Sigmoid colon (tissue), 7 donors: Measurements from ENCODE around the gene ARPP21. TPM values are rescaled to one million over a fixed set of nuclear protein-coding genes. Genes with fewer than 3 reads are reported as not detected.

Source experiments
- DNase-seq: peaks from one replicate; pipeline ENCODE4 v3.0.0-alpha.2; 2019
- H3K27ac ChIP-seq, 4 donors: fragments of 200-600 bp; sonication (generic); one replicate each; pipeline ENCODE4 v1.5.1; 2016 to 2019; ENCODE audit warnings: mild to moderate bottlenecking in 1 of 4
- H3K27me3 ChIP-seq, 3 donors: fragments of 200-600 bp; sonication (generic); one replicate each; pipeline ENCODE4 v1.5.1; 2019; ENCODE audit warnings: mild to moderate bottlenecking in 1 of 3
- H3K36me3 ChIP-seq, 4 donors: fragments of 200-600 bp; sonication (generic); one replicate each; pipeline ENCODE4 v1.5.1; 2016 to 2019
- H3K4me1 ChIP-seq, 4 donors: fragments of 200-600 bp; sonication (generic); one replicate each; pipeline ENCODE4 v1.5.1; 2017 to 2019
- H3K4me3 ChIP-seq, 4 donors: fragments of 200-600 bp; sonication (generic); one replicate each; pipeline ENCODE4 v1.5.1; 2017 to 2019; ENCODE audit warnings: mild to moderate bottlenecking in 2 of 4, moderate library complexity in 1 of 4
- H3K9me3 ChIP-seq, 4 donors: fragments of 200-600 bp in 3 of 4; sonication (generic) in 3 of 4; one replicate each; pipeline versions ENCODE4 v1.5.1 to v1.6.1; 2013 to 2019
- CTCF ChIP-seq, 4 experiments: fragments of 450-650 bp in 3 of 4; fragments of 200-600 bp in 1 of 4; IDR thresholded peaks; one replicate each; pipeline ENCODE4 v1.5.1; 2016 to 2019; ENCODE audit warnings: antibody characterized with exemption in 4 of 4, mild to moderate bottlenecking in 3 of 4, moderate library complexity in 2 of 4
- EP300 ChIP-seq, 4 donors: sonication (generic); formaldehyde crosslinking; IDR thresholded peaks; one replicate each; pipeline ENCODE4 v1.6.1; 2017; ENCODE audit warnings: antibody characterized with exemption in 4 of 4
- POLR2A ChIP-seq, 2 donors: fragments of 450-650 bp; IDR thresholded peaks; one replicate each; pipeline ENCODE4 v1.6.1; 2016; ENCODE audit warnings: antibody characterized with exemption in 2 of 2, mild to moderate bottlenecking in 2 of 2, moderate library complexity in 2 of 2
- POLR2AphosphoS5 ChIP-seq, 4 donors: sonication (generic); formaldehyde crosslinking; IDR thresholded peaks; one replicate each; pipeline ENCODE4 v1.6.1; 2017; ENCODE audit warnings: antibody characterized with exemption in 4 of 4
- WGBS, 2 donors: extraction: QIAGEN DNeasy Blood & Tissue Kit; methylation state at CpG; one replicate each; pipeline ENCODE4 v1.1.7; 2013; 5-methylcytosine and 5-hydroxymethylcytosine counted together
- intact Hi-C: fragments of 100-400 bp; cut with DNase I; formaldehyde crosslinking; loops from one replicate; pipeline ENCODE4 v1.15.1; 2023
- polyA plus RNA-seq, 3 donors: library from polyadenylated mRNA; stranded (reverse); fragments of 200-250 nt; gene quantifications; one replicate each; pipeline ENCODE4 v1.2.3, GENCODE V29; 2013
- total RNA-seq, 4 donors: library from RNA; depleted of rRNA; stranded (reverse); fragments of >200 nt; gene quantifications; one replicate each; pipeline ENCODE4 v1.1.0, GENCODE V29; 2016
- donor health status: healthy with polysubstance abuse.
- donor health status: Bipolar disorder and iron deficiency.
- donor health status: healthy.

Gene ARPP21
- total and polyA plus RNA-seq, 7 donors, result 0.51 to 1.9 (median 1.1) TPM; not detected in 2

DNA sequence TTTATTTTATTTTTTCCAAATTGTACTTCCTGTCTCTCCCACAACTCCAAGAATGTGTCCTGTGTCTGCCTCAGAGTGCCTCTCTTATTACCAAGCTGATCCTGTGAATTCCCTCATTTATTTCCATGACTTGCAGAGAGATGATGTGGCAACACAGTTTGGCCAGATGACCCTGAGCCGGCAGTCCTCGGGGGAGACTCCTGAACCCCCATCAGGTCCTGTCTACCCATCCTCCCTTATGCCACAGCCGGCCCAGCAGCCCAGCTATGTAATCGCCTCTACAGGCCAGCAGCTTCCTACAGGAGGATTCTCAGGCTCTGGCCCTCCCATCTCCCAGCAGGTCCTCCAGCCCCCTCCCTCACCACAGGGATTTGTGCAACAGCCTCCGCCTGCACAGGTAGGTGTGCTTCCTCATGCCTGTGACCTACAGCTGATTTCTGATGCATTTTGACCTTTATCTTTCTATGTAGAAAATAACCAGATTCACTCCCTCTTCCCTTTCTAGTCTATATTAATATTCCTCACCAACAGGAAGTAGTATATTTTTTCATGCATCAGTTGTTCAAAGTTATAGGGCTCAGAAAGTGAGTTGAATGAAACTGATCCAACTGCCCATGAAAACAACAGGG, 100.0 kb downstream of the ARPP21 start:
- WGBS, 2 donors, result 58 to 68% methylated on average over 5 of the region's 5 CpGs
- no peak for TF ChIP-seq EP300 (IDR thresholded peaks at IDR 0.05)
- no peak for TF ChIP-seq CTCF (IDR thresholded peaks at IDR 0.05)
- no peak for TF ChIP-seq POLR2A (IDR thresholded peaks at IDR 0.05)
- no peak for TF ChIP-seq POLR2AphosphoS5 (IDR thresholded peaks at IDR 0.05)
- intact Hi-C loops, result no loop called here
- Histone ChIP-seq H3K27ac (no peak overlapping the region), H3K36me3 (no peaks in the 10 kb centered on the region), H3K4me3 (no peak overlapping the region), H3K9me3 (no peaks in the 10 kb centered on the region), H3K27me3 (peaks cover 0 to 2% (median 0%) of the 10 kb centered on the region in 3 donors), H3K4me1 (no peaks in the 10 kb centered on the region)
- DNase-seq, result no peak

- no peak overlapping the region for H3K27ac ChIP-seq
- no peaks in the 10 kb centered on the region for H3K36me3 ChIP-seq
- WGBS, 2 donors, result 86 to 88% methylated on average over 2 of the region's 2 CpGs
- TF ChIP-seq POLR2AphosphoS5 (IDR thresholded peaks at IDR 0.05) (no peak), EP300 (IDR thresholded peaks at IDR 0.05) (no peak), POLR2A (IDR thresholded peaks at IDR 0.05) (no peak), CTCF (IDR thresholded peaks at IDR 0.05) (no peak)
- no peak for DNase-seq
- H3K27me3 ChIP-seq, result peaks cover 0 to 4% (median 0%) of the 10 kb centered on the region in 3 donors
- H3K4me3 ChIP-seq, result no peak overlapping the region
- no peaks in the 10 kb centered on the region for H3K4me1 ChIP-seq
- intact Hi-C loops, result no loop called here
- H3K9me3 ChIP-seq, result no peaks in the 10 kb centered on the region
Measured at GRCh38 chr3:35739964-35740527, 100.7 kb downstream of the ARPP21 start.

- Histone ChIP-seq H3K36me3 (no peaks in the 10 kb centered on the region), H3K4me3 (no peak overlapping the region), H3K27me3 (peaks cover 0 to 4% (median 0%) of the 10 kb centered on the region in 3 donors), H3K9me3 (no peaks in the 10 kb centered on the region), H3K27ac (no peak overlapping the region), H3K4me1 (no peaks in the 10 kb centered on the region)
- intact Hi-C loops, result no loop called here
- no peak for DNase-seq
- 82 to 88% methylated on average over 5 of the region's 5 CpGs for WGBS, 2 donors
- TF ChIP-seq EP300 (IDR thresholded peaks at IDR 0.05) (no peak), POLR2AphosphoS5 (IDR thresholded peaks at IDR 0.05) (no peak), CTCF (IDR thresholded peaks at IDR 0.05) (no peak), POLR2A (IDR thresholded peaks at IDR 0.05) (no peak)
Measured at GRCh38 chr3:35743218-35743617, 103.9 kb downstream of the ARPP21 start.

DNA sequence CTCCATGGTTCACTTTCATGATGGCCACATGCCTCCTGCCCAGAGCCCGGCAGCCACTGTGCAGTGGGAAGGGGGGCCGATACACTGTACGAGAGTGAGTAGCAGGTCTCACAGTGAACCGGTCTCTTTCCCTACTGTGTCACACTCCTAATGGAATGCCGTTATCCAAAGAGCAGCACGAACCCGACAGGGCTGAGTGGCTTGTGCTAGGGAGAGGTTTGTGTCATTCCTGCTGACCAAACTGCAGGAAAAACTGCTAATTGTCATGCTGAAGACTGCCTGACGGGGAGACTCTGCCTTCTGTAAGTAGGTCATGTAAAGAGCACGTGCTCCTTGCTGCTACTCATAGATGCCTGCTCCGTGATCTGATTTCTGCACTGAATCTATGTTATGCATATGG, 105.1 kb downstream of the ARPP21 start:
- H3K27ac ChIP-seq, result no peak overlapping the region
- no peaks in the 10 kb centered on the region for H3K36me3 ChIP-seq
- DNase-seq, result no peak
- H3K9me3 ChIP-seq, result no peaks in the 10 kb centered on the region
- H3K27me3 ChIP-seq, result peaks cover 0 to 4% (median 0%) of the 10 kb centered on the region in 3 donors
- intact Hi-C loops, result no loop called here
- no peak overlapping the region for H3K4me3 ChIP-seq
- 44 to 52% methylated on average over 10 of the region's 10 CpGs for WGBS, 2 donors
- H3K4me1 ChIP-seq, result no peaks in the 10 kb centered on the region
- TF ChIP-seq EP300 (IDR thresholded peaks at IDR 0.05) (no peak), CTCF (IDR thresholded peaks at IDR 0.05) (no peak), POLR2AphosphoS5 (IDR thresholded peaks at IDR 0.05) (no peak), POLR2A (IDR thresholded peaks at IDR 0.05) (no peak)
